ENCODE results near the gene ADSS1. TPM values are rescaled to one million over a fixed set of nuclear protein-coding genes. Genes with fewer than 3 reads are reported as not detected.

Gene ADSS1
- total RNA-seq, 1 experiment from 2014 or later: 9.9 TPM

DNA sequence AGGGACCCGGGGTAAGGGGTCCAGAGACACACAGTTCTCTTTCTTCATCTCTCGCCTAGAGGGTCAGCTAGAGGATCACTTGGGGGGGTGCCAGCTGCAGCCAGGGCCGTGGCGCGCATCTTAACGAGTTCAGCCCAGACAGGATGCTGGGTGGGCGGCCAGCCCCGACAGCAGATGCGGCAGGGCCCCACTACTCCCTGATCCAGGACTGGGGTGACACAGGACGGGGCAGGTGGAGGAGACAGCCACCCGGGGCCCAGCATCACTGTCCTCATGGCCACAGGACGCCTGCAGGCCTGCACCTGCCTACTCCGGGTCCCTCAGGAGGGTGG lies 58.7 kb downstream of the ADSS1 start:
- Histone ChIP-seq H3K9me3 (ENCODE audit: control insufficient read depth in 1 of 2, insufficient read depth in 1 of 2, low read depth in 1 of 2, low read length in 2 of 2) (no peaks in the 10 kb centered on the region), H3K9ac (ENCODE audit: low read length) (no peak overlapping the region), H3K4me2 (ENCODE audit: low read length) (no peak overlapping the region), H3K36me3 (ENCODE audit: control insufficient read depth in 1 of 2, insufficient read depth in 2 of 2, low read length in 2 of 2) (peaks cover 0 to 3% of the 10 kb centered on the region in 2 experiments; a peak in 2 of 4 replicates), H3K4me3 (replicated peaks in 1 of 2; ENCODE audit: low read depth in 1 of 2, low read length in 2 of 2) (no peak overlapping the region), H3K27ac (ENCODE audit: low read depth, low read length) (no peak overlapping the region), H3K79me2 (ENCODE audit: insufficient read depth, low read length) (peaks cover 23% of the 10 kb centered on the region; the same call in 1 of the 2 replicates), H3K9me2 (ENCODE audit: insufficient read depth) (no peaks in the 10 kb centered on the region), H4K20me1 (ENCODE audit: insufficient read depth) (no peaks in the 10 kb centered on the region), H3K27me3 (ENCODE audit: insufficient read depth, low read length) (no peaks in the 10 kb centered on the region), H2AFZ (ENCODE audit: low read depth, low read length, poor library complexity, severe bottlenecking) (no peak overlapping the region), H3K4me1 (ENCODE audit: control insufficient read depth in 1 of 2, insufficient read depth in 2 of 2, low read length in 2 of 2) (no peaks in the 10 kb centered on the region)
- intact Hi-C loops (cut with micrococcal nuclease): no loop called here
- POLR2A ChIA-PET: no interaction called here
- TF ChIP-seq EZH2phosphoT487 (IDR thresholded peaks at IDR 0.05; ENCODE audit: borderline replicate concordance) (no peak), POLR2A (IDR thresholded peaks at IDR 0.05; ENCODE audit: borderline replicate concordance, extremely low read depth, insufficient read depth, insufficient read length) (no peak), YY1 (IDR thresholded peaks at IDR 0.05; ENCODE audit: extremely low read depth, insufficient replicate concordance, low read depth, low read length) (no peak), MAX (IDR thresholded peaks at IDR 0.05) (no peak), EZH2 (IDR thresholded peaks at IDR 0.05) (no peak), TCF7L2 (IDR thresholded peaks at IDR 0.05; ENCODE audit: borderline replicate concordance, extremely low read depth, insufficient read depth, insufficient read length) (no peak)
- TF ChIP-seq, protein P1, sequence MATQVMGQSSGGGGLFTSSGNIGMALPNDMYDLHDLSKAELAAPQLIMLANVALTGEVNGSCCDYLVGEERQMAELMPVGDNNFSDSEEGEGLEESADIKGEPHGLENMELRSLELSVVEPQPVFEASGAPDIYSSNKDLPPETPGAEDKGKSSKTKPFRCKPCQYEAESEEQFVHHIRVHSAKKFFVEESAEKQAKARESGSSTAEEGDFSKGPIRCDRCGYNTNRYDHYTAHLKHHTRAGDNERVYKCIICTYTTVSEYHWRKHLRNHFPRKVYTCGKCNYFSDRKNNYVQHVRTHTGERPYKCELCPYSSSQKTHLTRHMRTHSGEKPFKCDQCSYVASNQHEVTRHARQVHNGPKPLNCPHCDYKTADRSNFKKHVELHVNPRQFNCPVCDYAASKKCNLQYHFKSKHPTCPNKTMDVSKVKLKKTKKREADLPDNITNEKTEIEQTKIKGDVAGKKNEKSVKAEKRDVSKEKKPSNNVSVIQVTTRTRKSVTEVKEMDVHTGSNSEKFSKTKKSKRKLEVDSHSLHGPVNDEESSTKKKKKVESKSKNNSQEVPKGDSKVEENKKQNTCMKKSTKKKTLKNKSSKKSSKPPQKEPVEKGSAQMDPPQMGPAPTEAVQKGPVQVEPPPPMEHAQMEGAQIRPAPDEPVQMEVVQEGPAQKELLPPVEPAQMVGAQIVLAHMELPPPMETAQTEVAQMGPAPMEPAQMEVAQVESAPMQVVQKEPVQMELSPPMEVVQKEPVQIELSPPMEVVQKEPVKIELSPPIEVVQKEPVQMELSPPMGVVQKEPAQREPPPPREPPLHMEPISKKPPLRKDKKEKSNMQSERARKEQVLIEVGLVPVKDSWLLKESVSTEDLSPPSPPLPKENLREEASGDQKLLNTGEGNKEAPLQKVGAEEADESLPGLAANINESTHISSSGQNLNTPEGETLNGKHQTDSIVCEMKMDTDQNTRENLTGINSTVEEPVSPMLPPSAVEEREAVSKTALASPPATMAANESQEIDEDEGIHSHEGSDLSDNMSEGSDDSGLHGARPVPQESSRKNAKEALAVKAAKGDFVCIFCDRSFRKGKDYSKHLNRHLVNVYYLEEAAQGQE (IDR thresholded peaks at IDR 0.05; ENCODE audit: low read depth): no peak
- TF ChIP-seq, protein P2, sequence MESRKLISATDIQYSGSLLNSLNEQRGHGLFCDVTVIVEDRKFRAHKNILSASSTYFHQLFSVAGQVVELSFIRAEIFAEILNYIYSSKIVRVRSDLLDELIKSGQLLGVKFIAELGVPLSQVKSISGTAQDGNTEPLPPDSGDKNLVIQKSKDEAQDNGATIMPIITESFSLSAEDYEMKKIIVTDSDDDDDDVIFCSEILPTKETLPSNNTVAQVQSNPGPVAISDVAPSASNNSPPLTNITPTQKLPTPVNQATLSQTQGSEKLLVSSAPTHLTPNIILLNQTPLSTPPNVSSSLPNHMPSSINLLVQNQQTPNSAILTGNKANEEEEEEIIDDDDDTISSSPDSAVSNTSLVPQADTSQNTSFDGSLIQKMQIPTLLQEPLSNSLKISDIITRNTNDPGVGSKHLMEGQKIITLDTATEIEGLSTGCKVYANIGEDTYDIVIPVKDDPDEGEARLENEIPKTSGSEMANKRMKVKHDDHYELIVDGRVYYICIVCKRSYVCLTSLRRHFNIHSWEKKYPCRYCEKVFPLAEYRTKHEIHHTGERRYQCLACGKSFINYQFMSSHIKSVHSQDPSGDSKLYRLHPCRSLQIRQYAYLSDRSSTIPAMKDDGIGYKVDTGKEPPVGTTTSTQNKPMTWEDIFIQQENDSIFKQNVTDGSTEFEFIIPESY (IDR thresholded peaks at IDR 0.05; ENCODE audit: extremely low read depth, insufficient replicate concordance, low read length): no peak
- CTCF ChIA-PET: no interaction called here
- DNase-seq (ENCODE audit: low read depth, low spot score) (no peak), ATAC-seq (no peak)
- RAD21 ChIA-PET (ENCODE audit: low non-redundant PET in 1 of 2, low total read pairs in 2 of 2, uncharacterized antibody in 2 of 2, unreplicated experiment in 2 of 2): no interaction called here
- BruUV-seq (replicated peaks): no TSS peak
